ENCODE results near the gene SLC27A6.

- TF ChIP-seq CTCF (conservative IDR thresholded peaks at IDR 0.05; ENCODE audit: low read depth, low read length) (no peak), EZH2phosphoT487 (IDR thresholded peaks at IDR 0.05; ENCODE audit: borderline replicate concordance, low read length) (no peak), EZH2 (IDR thresholded peaks at IDR 0.05; ENCODE audit: low read length, unreplicated experiment) (no peak)
Measured at GRCh38 chr5:128984480-128984879, 19.2 kb downstream of the SLC27A6 start.
